Fibroblast of pulmonary artery (primary cell): ENCODE data around the gene SLC27A2.
"Not testable (repeated sequence)": the region's sequence is repeated elsewhere in the genome, so short reads cannot be mapped to it uniquely, and the experiment has no call there.

Experiments used
- DNase-seq: peaks from one replicate; pipeline ENCODE4 v3.0.0-alpha.2; 2010; ENCODE audit warnings: low read depth
- H3K4me3 ChIP-seq: replicated peaks from 2 replicates; pipeline ENCODE4 v1.5.1; 2011; ENCODE audit warnings: low read depth, mild to moderate bottlenecking, control low read depth, low read length, moderate library complexity
- TF ChIP-seq, protein P1 (sequence below): IDR thresholded peaks from 2 replicates; pipeline ENCODE4 v1.5.1; 2011; ENCODE audit warnings: mild to moderate bottlenecking, control low read depth, low read length, inconsistent platforms; ENCODE audit errors: missing control alignments

SLC27A2 gene

GRCh38 chr15:50183112-50183794 is 1.3 kb downstream of the SLC27A2 start:
- H3K4me3 ChIP-seq: no peak overlapping the region
- TF ChIP-seq, protein P1, sequence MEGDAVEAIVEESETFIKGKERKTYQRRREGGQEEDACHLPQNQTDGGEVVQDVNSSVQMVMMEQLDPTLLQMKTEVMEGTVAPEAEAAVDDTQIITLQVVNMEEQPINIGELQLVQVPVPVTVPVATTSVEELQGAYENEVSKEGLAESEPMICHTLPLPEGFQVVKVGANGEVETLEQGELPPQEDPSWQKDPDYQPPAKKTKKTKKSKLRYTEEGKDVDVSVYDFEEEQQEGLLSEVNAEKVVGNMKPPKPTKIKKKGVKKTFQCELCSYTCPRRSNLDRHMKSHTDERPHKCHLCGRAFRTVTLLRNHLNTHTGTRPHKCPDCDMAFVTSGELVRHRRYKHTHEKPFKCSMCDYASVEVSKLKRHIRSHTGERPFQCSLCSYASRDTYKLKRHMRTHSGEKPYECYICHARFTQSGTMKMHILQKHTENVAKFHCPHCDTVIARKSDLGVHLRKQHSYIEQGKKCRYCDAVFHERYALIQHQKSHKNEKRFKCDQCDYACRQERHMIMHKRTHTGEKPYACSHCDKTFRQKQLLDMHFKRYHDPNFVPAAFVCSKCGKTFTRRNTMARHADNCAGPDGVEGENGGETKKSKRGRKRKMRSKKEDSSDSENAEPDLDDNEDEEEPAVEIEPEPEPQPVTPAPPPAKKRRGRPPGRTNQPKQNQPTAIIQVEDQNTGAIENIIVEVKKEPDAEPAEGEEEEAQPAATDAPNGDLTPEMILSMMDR: no peak
- no peak for DNase-seq

DNA sequence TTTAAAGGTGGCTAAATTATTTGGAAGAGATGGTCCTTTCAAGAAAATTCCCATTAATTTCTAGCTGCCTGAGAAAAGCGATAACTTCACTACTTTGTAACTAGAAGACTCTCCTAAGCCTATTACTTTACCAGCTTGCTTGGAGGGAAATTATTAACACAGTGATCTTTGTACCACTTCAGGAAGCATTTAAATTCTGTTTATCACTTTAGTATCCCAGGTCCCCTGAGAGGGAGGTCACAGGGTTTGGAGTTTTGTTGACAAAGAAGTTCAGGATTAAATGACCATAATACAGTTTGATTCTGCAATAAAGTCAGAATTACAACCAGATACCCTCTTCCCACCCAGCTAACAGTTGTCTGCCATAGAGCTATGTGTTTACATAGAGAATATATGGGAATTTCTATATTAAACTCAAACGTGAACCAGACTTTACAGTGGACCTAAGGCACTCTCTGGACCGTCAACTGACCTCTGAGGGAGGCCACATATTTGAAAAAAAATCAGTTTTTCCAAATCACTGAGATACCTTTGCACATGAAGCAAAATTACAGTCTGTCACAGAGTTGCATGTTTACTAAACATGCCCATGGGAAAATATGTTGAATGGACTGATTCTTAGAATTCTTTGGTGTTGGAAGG is 3.0 kb downstream of the SLC27A2 start:
- TF ChIP-seq, protein P1: no peak
- no peak overlapping the region for H3K4me3 ChIP-seq
- DNase-seq: no peak

- no peak overlapping the region for H3K4me3 ChIP-seq
- TF ChIP-seq, protein P1: no peak
- no peak for DNase-seq
Measured at GRCh38 chr15:50186090-50186489, 4.1 kb downstream of the SLC27A2 start.

GRCh38 chr15:50186752-50187151 is 4.8 kb downstream of the SLC27A2 start:
- TF ChIP-seq, protein P1: no peak
- no peak for DNase-seq
- H3K4me3 ChIP-seq: no peak overlapping the region

GRCh38 chr15:50187525-50187924 is 5.5 kb downstream of the SLC27A2 start:
- no peak for DNase-seq
- TF ChIP-seq, protein P1: no peak
- H3K4me3 ChIP-seq: no peak overlapping the region

DNA sequence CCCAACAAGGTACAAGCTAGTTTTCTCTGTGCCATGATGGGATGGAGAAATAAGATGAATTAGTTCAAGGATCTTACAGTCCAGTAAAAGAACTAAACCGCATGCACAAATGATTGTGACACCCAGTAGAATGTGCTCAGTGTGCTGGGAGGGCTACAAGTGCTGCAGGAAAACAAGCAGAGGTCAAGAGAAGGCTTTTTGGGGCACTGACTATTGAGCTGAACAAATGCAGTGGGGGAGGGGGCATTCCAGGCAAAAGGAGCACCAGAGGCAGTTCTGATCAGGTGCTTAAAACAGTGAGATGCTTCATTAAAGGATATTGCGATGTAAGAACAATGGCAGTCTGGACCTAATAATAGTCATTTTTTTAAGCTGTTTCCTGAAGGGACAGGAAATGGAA is 6.0 kb downstream of the SLC27A2 start:
- DNase-seq: no peak
- TF ChIP-seq, protein P1: no peak
- H3K4me3 ChIP-seq: no peak overlapping the region

DNA sequence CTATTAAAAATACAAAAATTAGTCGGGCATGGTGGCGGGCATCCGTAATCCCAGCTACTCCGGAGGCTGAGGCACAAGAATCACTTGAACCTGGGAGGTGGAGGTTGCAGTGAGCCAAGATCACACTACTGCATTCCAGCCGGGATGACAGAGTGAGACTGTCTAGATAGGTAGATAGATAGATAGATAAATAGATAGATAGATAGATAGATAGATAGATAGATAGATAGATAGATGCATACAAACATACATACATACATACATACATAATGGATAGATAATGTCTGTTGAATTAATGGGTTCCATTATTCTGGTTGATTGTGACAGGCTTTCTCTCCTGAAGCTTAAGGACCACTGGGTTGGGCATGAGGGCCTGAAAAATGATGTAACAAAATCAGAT is 6.8 kb downstream of the SLC27A2 start:
- not testable (repeated sequence) for DNase-seq, H3K4me3 ChIP-seq
